OCI-LY7 (cell line): ENCODE measurements around the gene GMPPA.

Source experiments
- EZH2phosphoT487 ChIP-seq: fragments of 200-600 bp; sonication (generic); IDR thresholded peaks from 2 replicates; pipeline ENCODE4 v1.6.1; 2018; ENCODE audit warnings: low read depth, borderline replicate concordance, mild to moderate bottlenecking, mixed run types, antibody characterized with exemption, low read length, moderate library complexity, mixed read lengths
- TF ChIP-seq, protein P1 (sequence below): fragments of 200-600 bp; sonication (generic); conservative IDR thresholded peaks from 2 replicates; pipeline ENCODE4 v1.5.1; 2014; ENCODE audit warnings: mild to moderate bottlenecking, antibody characterized with exemption, low read length, moderate library complexity, mixed read lengths

DNA sequence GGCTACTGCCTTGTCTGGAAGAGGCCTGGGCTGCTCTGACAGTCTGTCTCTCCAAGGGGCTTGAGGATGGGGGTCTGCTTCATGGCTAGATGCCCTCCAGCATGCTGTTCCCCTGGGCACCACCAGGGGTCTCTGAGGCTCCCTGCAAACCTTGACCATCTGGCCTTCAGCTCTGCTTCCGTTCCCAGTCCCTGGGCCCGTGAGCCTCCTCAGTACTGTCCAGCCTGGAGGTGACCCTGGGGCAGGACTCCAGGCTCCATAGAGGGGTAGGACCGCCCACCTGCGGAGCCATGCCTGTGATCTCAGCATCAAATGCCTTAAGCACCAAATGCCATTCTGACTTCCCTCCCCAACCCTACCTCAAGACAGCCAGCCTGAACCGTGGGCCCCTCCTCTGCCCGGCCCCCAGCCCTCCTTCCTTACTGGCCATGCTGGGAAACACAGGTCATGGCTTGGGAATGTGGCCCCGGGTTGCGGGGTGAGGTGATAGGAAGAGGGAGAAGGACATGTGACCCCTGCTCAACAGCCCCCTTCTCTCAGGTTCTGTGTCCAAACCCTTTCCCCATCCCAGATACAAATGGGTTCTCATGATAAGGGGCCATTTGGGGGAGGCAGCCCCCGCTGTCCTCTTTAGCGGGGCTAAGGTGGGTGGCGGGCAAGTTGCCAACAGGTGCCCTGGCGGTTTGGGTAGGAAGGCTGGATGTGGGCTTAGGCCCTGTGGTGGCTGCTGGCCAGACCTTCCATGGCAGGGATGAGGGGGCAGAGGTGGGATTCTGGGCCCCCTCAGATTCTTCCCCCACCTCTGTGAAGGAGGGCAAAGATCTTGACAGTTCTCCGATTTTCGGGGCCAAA lies 39.0 kb upstream of the GMPPA start:
- TF ChIP-seq, protein P1, sequence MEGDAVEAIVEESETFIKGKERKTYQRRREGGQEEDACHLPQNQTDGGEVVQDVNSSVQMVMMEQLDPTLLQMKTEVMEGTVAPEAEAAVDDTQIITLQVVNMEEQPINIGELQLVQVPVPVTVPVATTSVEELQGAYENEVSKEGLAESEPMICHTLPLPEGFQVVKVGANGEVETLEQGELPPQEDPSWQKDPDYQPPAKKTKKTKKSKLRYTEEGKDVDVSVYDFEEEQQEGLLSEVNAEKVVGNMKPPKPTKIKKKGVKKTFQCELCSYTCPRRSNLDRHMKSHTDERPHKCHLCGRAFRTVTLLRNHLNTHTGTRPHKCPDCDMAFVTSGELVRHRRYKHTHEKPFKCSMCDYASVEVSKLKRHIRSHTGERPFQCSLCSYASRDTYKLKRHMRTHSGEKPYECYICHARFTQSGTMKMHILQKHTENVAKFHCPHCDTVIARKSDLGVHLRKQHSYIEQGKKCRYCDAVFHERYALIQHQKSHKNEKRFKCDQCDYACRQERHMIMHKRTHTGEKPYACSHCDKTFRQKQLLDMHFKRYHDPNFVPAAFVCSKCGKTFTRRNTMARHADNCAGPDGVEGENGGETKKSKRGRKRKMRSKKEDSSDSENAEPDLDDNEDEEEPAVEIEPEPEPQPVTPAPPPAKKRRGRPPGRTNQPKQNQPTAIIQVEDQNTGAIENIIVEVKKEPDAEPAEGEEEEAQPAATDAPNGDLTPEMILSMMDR, result peak; percentile 84
- no peak for TF ChIP-seq EZH2phosphoT487
